ENCODE data around the gene GEMIN5.
"Not testable (repeated sequence)": the region's sequence is repeated elsewhere in the genome, so short reads cannot be mapped to it uniquely, and the experiment has no call there.

The GEMIN5 gene

GRCh38 chr5:154937718-154938466 is at the start of gene GEMIN5:
Gene GEMIN5, minus strand, starts transcription at chr5:154938211. Its CDS starts 78 bp downstream, at chr5:154938133.
- peak; percentile 46 to 74 (median 62) for DNase-seq (ENCODE audit: low read depth in 3 of 3, low spot score in 1 of 3)

- DNase-seq (ENCODE audit: low read depth in 3 of 3, low spot score in 1 of 3): no peak
Measured at GRCh38 chr5:154986151-154986550, 48.1 kb upstream of the GEMIN5 start.

GRCh38 chr5:154984946-154985516 is 47.0 kb upstream of the GEMIN5 start:
- DNase-seq (ENCODE audit: low read depth in 3 of 3, low spot score in 1 of 3): no peak

GRCh38 chr5:154978294-154978693 is 40.3 kb upstream of the GEMIN5 start:
- DNase-seq (ENCODE audit: low read depth in 3 of 3, low spot score in 1 of 3): not testable (repeated sequence)

- no peak for DNase-seq (ENCODE audit: low read depth in 3 of 3, low spot score in 1 of 3)
Measured at GRCh38 chr5:154977409-154977808, 39.4 kb upstream of the GEMIN5 start.

- not testable (repeated sequence) for DNase-seq (ENCODE audit: low read depth in 3 of 3, low spot score in 1 of 3)
Measured at GRCh38 chr5:154976082-154976481, 38.1 kb upstream of the GEMIN5 start.

- DNase-seq (ENCODE audit: low read depth in 3 of 3, low spot score in 1 of 3): no peak
Measured at GRCh38 chr5:154972476-154973080, 34.6 kb upstream of the GEMIN5 start.

GRCh38 chr5:154971501-154971900 is 33.5 kb upstream of the GEMIN5 start:
- DNase-seq (ENCODE audit: low read depth in 3 of 3, low spot score in 1 of 3): no peak

GRCh38 chr5:154970759-154971158 is 32.7 kb upstream of the GEMIN5 start:
- no peak for DNase-seq (ENCODE audit: low read depth in 3 of 3, low spot score in 1 of 3)

- DNase-seq (ENCODE audit: low read depth in 3 of 3, low spot score in 1 of 3): no peak
Measured at GRCh38 chr5:154968953-154969352, 30.9 kb upstream of the GEMIN5 start.

- no peak for DNase-seq (ENCODE audit: low read depth in 3 of 3, low spot score in 1 of 3)
Measured at GRCh38 chr5:154967421-154968024, 29.5 kb upstream of the GEMIN5 start.

GRCh38 chr5:154966874-154967273 is 28.9 kb upstream of the GEMIN5 start:
- DNase-seq (ENCODE audit: low read depth in 3 of 3, low spot score in 1 of 3): no peak

GRCh38 chr5:154966081-154966841 is 28.2 kb upstream of the GEMIN5 start:
- DNase-seq (ENCODE audit: low read depth in 3 of 3, low spot score in 1 of 3): no peak

GRCh38 chr5:154962494-154962893 is 24.5 kb upstream of the GEMIN5 start:
- DNase-seq (ENCODE audit: low read depth in 3 of 3, low spot score in 1 of 3): no peak

GRCh38 chr5:154956712-154957111 is 18.7 kb upstream of the GEMIN5 start:
- DNase-seq (ENCODE audit: low read depth in 3 of 3, low spot score in 1 of 3): no peak

- DNase-seq (ENCODE audit: low read depth in 3 of 3, low spot score in 1 of 3): no peak
Measured at GRCh38 chr5:154949781-154950180, 11.8 kb upstream of the GEMIN5 start.

GRCh38 chr5:154948313-154948712 is 10.3 kb upstream of the GEMIN5 start:
- DNase-seq (ENCODE audit: low read depth in 3 of 3, low spot score in 1 of 3): no peak

GRCh38 chr5:154947778-154948177 is 9.8 kb upstream of the GEMIN5 start:
- DNase-seq (ENCODE audit: low read depth in 3 of 3, low spot score in 1 of 3): no peak

GRCh38 chr5:154945695-154946301 is 7.8 kb upstream of the GEMIN5 start:
- DNase-seq (ENCODE audit: low read depth in 3 of 3, low spot score in 1 of 3): no peak

GRCh38 chr5:154944716-154945115 is 6.7 kb upstream of the GEMIN5 start:
- no peak for DNase-seq (ENCODE audit: low read depth in 3 of 3, low spot score in 1 of 3)

- no peak for DNase-seq (ENCODE audit: low read depth in 3 of 3, low spot score in 1 of 3)
Measured at GRCh38 chr5:154943527-154943926, 5.5 kb upstream of the GEMIN5 start.
